HG02798 (cell line): Measurements from ENCODE around the gene WNT5A.

ENCODE experiments used
- ATAC-seq: cut with Tn5 transposase; IDR thresholded peaks from one replicate; pipeline ENCODE4 v1.9.1; 2021; ENCODE audit warnings: mild to moderate bottlenecking; ENCODE audit not compliant: unreplicated experiment, poor library complexity

WNT5A gene

GRCh38 chr3:55455915-55456314, 31.2 kb downstream of the WNT5A start:
- no peak for ATAC-seq

GRCh38 chr3:55454611-55455010, 32.5 kb downstream of the WNT5A start:
- no peak for ATAC-seq

GRCh38 chr3:55453886-55454496, 33.1 kb downstream of the WNT5A start:
- ATAC-seq, result peak; percentile 57

- no peak for ATAC-seq
Measured at GRCh38 chr3:55452886-55453285, 34.2 kb downstream of the WNT5A start.

GRCh38 chr3:55449527-55449926, 37.6 kb downstream of the WNT5A start:
- ATAC-seq, result no peak

- ATAC-seq, result no peak
Measured at GRCh38 chr3:55446850-55447249, 40.3 kb downstream of the WNT5A start.

GRCh38 chr3:55445551-55445950, 41.6 kb downstream of the WNT5A start:
- ATAC-seq, result no peak

- ATAC-seq, result no peak
Measured at GRCh38 chr3:55443346-55443745, 43.8 kb downstream of the WNT5A start.

GRCh38 chr3:55442861-55443260, 44.2 kb downstream of the WNT5A start:
- no peak for ATAC-seq

GRCh38 chr3:55441499-55441898, 45.6 kb downstream of the WNT5A start:
- ATAC-seq, result no peak

GRCh38 chr3:55440104-55440708, 46.9 kb downstream of the WNT5A start:
- ATAC-seq, result no peak

- ATAC-seq, result no peak
Measured at GRCh38 chr3:55439657-55440056, 47.4 kb downstream of the WNT5A start.

- no peak for ATAC-seq
Measured at GRCh38 chr3:55436644-55437043, 50.5 kb downstream of the WNT5A start.

- no peak for ATAC-seq
Measured at GRCh38 chr3:55435491-55435890, 51.6 kb downstream of the WNT5A start.

GRCh38 chr3:55434789-55435188, 52.3 kb downstream of the WNT5A start:
- ATAC-seq, result peak; percentile 57

GRCh38 chr3:55431041-55431440, 56.1 kb downstream of the WNT5A start:
- ATAC-seq, result no peak

- no peak for ATAC-seq
Measured at GRCh38 chr3:55427739-55428138, 59.4 kb downstream of the WNT5A start.

- no peak for ATAC-seq
Measured at GRCh38 chr3:55426486-55426885, 60.6 kb downstream of the WNT5A start.

- no peak for ATAC-seq
Measured at GRCh38 chr3:55423782-55424181, 63.3 kb downstream of the WNT5A start.

GRCh38 chr3:55417211-55417610, 69.9 kb downstream of the WNT5A start:
- no peak for ATAC-seq

GRCh38 chr3:55416331-55416821, 70.7 kb downstream of the WNT5A start:
- ATAC-seq, result no peak
